Stimulated activated CD4-positive, alpha-beta T cell treated with anti-CD3 and anti-CD28 coated beads, Interleukin-4, amount 100 ng/mL, for 1 hour (primary cell): ENCODE data around the gene DENND4A.

Source experiments
- DNase-seq: peaks from one replicate; pipeline ENCODE4 v3.0.0-alpha.2; 2020

The DENND4A gene

GRCh38 chr15:65660927-65661326, 131.2 kb downstream of the DENND4A start:
- DNase-seq, result no peak

- DNase-seq, result no peak
These were observed 132.5 kb downstream of the DENND4A start for GRCh38 chr15:65659502-65660052.

- DNase-seq, result no peak
These were observed 136.6 kb downstream of the DENND4A start for GRCh38 chr15:65655457-65655856.

- no peak for DNase-seq
These were observed 137.1 kb downstream of the DENND4A start for GRCh38 chr15:65655026-65655425.

- no peak for DNase-seq
These were observed 138.1 kb downstream of the DENND4A start for GRCh38 chr15:65653801-65654521.

GRCh38 chr15:65653341-65653740, 138.8 kb downstream of the DENND4A start:
- no peak for DNase-seq

- no peak for DNase-seq
These were observed 140.0 kb downstream of the DENND4A start for GRCh38 chr15:65651831-65652749.

GRCh38 chr15:65651042-65651322, 141.1 kb downstream of the DENND4A start:
- DNase-seq, result no peak

- DNase-seq, result no peak
These were observed 141.6 kb downstream of the DENND4A start for GRCh38 chr15:65650312-65651041.

GRCh38 chr15:65646486-65646885, 145.6 kb downstream of the DENND4A start:
- no peak for DNase-seq

- DNase-seq, result no peak
These were observed 146.7 kb downstream of the DENND4A start for GRCh38 chr15:65645392-65645791.

- DNase-seq, result no peak
These were observed 147.8 kb downstream of the DENND4A start for GRCh38 chr15:65644282-65644681.

- DNase-seq, result no peak
These were observed 149.5 kb downstream of the DENND4A start for GRCh38 chr15:65642594-65642993.

GRCh38 chr15:65641768-65642475, 150.2 kb downstream of the DENND4A start:
- DNase-seq, result no peak

GRCh38 chr15:65639509-65639908, 152.6 kb downstream of the DENND4A start:
- no peak for DNase-seq

GRCh38 chr15:65638681-65639089, 153.4 kb downstream of the DENND4A start:
- no peak for DNase-seq

GRCh38 chr15:65638109-65638508, 154.0 kb downstream of the DENND4A start:
- no peak for DNase-seq

GRCh38 chr15:65634356-65634755, 157.7 kb downstream of the DENND4A start:
- DNase-seq, result no peak

- no peak for DNase-seq
These were observed 158.3 kb downstream of the DENND4A start for GRCh38 chr15:65633752-65634151.

GRCh38 chr15:65632780-65633375, 159.2 kb downstream of the DENND4A start:
- no peak for DNase-seq

GRCh38 chr15:65631503-65631902, 160.6 kb downstream of the DENND4A start:
- DNase-seq, result no peak

GRCh38 chr15:65630760-65631159, 161.3 kb downstream of the DENND4A start:
- DNase-seq, result no peak
